Upper lobe of right lung (tissue), 1 donor: ENCODE results near the gene POLDIP2. TPM values are rescaled to one million over a fixed set of nuclear protein-coding genes. Genes with fewer than 3 reads are reported as not detected.

Source experiments
- ATAC-seq: fragments of 200-7000 bp; cut with Tn5 transposase; one replicate; pipeline ENCODE4 v1.9.1; 2020; ENCODE audit warnings: mild to moderate bottlenecking, moderate library complexity
- DNase-seq: peaks from one replicate; pipeline ENCODE4 v3.0.0-alpha.2; 2020
- H3K27ac ChIP-seq: fragments of 200-600 bp; one replicate; pipeline ENCODE4 v1.8.0; 2022
- H3K27me3 ChIP-seq: fragments of 200-600 bp; one replicate; pipeline ENCODE4 v1.8.0; 2022; ENCODE audit warnings: mild to moderate bottlenecking
- H3K36me3 ChIP-seq: fragments of 200-600 bp; one replicate; pipeline ENCODE4 v1.8.0; 2022
- H3K4me1 ChIP-seq: fragments of 200-600 bp; one replicate; pipeline ENCODE4 v1.8.0; 2022
- H3K4me3 ChIP-seq: fragments of 200-600 bp; one replicate; pipeline ENCODE4 v1.8.0; 2022; ENCODE audit warnings: mild to moderate bottlenecking
- H3K9me3 ChIP-seq: fragments of 200-600 bp; one replicate; pipeline ENCODE4 v1.8.0; 2022
- CTCF ChIP-seq: fragments of 200-600 bp; IDR thresholded peaks from one replicate; pipeline ENCODE4 v1.8.0; 2022; ENCODE audit warnings: antibody characterized with exemption
- intact Hi-C: fragments of 100-400 bp; cut with DNase I; formaldehyde crosslinking; loops from one replicate; pipeline ENCODE4 v1.11.0; 2022
- total RNA-seq: library from RNA; stranded (reverse); fragmentation: NEBNext Ultra II Directional; extraction: Animal tissue kit (Norgen Biotek cat#: 25700); gene quantifications from one replicate; pipeline ENCODE4 v1.2.1, GENCODE V29; 2021
- donor health status: DM: no; HTN: yes; CAD: no; lungs with severe emphysema.

Gene POLDIP2
- total RNA-seq, 1 donor from 2014 or later = 55.3 TPM

DNA sequence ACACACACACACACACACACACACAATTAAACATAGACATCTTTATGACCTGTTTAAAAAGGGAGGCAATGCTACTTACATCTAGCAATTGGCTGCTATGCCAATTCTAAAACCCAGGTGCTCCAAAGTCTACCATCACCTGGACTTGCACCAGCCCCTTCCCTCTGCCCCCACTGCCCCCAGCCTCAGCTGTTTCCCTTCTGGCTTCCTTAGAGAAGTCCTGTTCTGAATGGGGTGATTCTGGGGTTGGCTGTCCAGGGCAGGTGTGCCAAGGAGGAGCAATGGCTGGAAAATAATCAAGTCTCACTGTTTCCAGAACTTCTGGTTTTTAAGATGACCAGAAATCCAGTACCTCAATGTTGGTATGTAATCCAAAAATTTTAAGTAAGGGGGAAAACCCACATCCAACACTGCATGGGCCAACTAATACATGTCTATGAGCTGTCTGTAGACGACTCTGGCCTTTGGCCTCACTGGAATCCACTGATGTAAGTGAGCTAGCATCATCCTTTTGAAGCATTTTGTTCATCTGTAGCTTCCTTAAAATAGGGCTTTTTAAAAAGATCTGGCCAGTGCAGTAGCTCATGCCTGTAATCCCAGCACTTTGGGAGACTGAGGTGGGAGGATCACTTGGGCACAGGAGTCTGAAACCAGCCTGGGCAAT is 24.1 kb downstream of the POLDIP2 start:
- Histone ChIP-seq H3K9me3 (no peaks in the 10 kb centered on the region), H3K4me1 (peaks cover 33% of the 10 kb centered on the region), H3K4me3 (no peak overlapping the region), H3K27ac (no peak overlapping the region), H3K27me3 (no peaks in the 10 kb centered on the region), H3K36me3 (peaks cover 37% of the 10 kb centered on the region)
- no peak for TF ChIP-seq CTCF
- no peak for ATAC-seq
- intact Hi-C loops = no loop called here
- no peak for DNase-seq

- intact Hi-C loops = no loop called here
- H3K4me3 ChIP-seq = no peak overlapping the region
Measured at GRCh38 chr17:28331891-28332420, 25.4 kb downstream of the POLDIP2 start.

DNA sequence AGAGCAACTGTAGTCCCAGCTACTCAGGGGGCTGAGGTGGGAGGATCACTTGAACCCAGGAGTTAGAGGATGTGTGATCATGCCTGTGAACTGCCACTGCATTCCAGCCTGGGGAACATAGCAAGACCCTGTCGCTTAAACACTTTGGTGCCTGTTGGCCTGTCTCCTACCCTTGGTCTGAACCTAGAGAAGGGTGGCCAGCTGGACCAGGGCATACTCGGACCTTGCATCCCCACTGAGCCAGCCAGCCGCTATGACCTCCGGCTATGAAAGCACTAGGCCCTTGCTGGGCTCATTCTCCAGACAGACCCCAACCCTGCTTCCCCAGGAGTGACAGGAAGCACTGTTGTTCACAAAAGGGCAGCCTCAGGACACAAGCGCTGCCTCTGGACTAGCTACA is 26.7 kb downstream of the POLDIP2 start:
- ATAC-seq = no peak
- peaks cover 49% of the 10 kb centered on the region for H3K36me3 ChIP-seq
- no peaks in the 10 kb centered on the region for H3K27me3 ChIP-seq
- H3K4me3 ChIP-seq = no peak overlapping the region
- intact Hi-C loops = no loop called here
- no peak overlapping the region for H3K27ac ChIP-seq
- no peaks in the 10 kb centered on the region for H3K9me3 ChIP-seq
- DNase-seq = no peak
- no peak for TF ChIP-seq CTCF
- H3K4me1 ChIP-seq = peaks cover 18% of the 10 kb centered on the region

More at GRCh38 chr17:28331891-28332420, 25.4 kb downstream of the POLDIP2 start:
- no peak for TF ChIP-seq CTCF
- no peak overlapping the region for H3K27ac ChIP-seq
- no peaks in the 10 kb centered on the region for H3K9me3 ChIP-seq
- DNase-seq (no peak), ATAC-seq (no peak)
- H3K4me1 ChIP-seq = peaks cover 26% of the 10 kb centered on the region
- H3K27me3 ChIP-seq = no peaks in the 10 kb centered on the region
- peaks cover 49% of the 10 kb centered on the region for H3K36me3 ChIP-seq

DNA sequence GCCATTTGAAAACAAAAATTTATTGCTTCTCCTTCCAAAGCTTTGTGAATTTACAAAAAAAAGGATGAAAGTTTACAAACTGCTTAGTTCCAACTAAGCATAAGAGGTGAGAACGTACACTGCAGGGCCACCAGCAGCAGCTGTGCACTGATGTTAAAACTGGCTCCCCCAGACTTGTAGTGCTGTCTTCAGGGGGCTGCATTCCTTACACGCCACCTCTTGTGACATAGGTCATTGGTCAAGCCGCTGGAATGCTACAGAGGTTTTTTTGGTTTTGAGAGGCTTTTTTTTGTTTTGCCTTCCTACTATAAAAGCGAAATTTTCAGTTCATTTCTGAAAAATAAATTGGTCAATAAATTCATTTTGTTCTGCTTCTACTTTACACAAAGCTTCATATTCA is 29.0 kb downstream of the POLDIP2 start:
- ATAC-seq = no peak
- TF ChIP-seq CTCF = no peak
- Histone ChIP-seq H3K4me3 (no peak overlapping the region), H3K27ac (no peak overlapping the region), H3K36me3 (peaks cover 49% of the 10 kb centered on the region), H3K9me3 (no peaks in the 10 kb centered on the region), H3K4me1 (peaks cover 22% of the 10 kb centered on the region), H3K27me3 (no peaks in the 10 kb centered on the region)
- DNase-seq = no peak
- intact Hi-C loops = no loop called here

GRCh38 chr17:28327709-28328108 is 29.6 kb downstream of the POLDIP2 start:
- Histone ChIP-seq H3K9me3 (no peaks in the 10 kb centered on the region), H3K36me3 (peaks cover 49% of the 10 kb centered on the region), H3K4me1 (peaks cover 21% of the 10 kb centered on the region), H3K4me3 (no peak overlapping the region), H3K27ac (peak overlapping the region; percentile 6), H3K27me3 (no peaks in the 10 kb centered on the region)
- intact Hi-C loops = no loop called here
- DNase-seq (no peak), ATAC-seq (no peak)
- TF ChIP-seq CTCF = no peak
